GM18507 (cell line): ENCODE results near the gene LEMD3.
"Not testable (repeated sequence)": the region's sequence is repeated elsewhere in the genome, so short reads cannot be mapped to it uniquely, and the experiment has no call there.

Source experiments
- DNase-seq: peaks from one replicate; pipeline ENCODE4 v3.0.0; 2011; ENCODE audit warnings: low read depth; ENCODE audit not compliant: insufficient read length; ENCODE audit errors: extremely low spot score
- FAIRE-seq: peaks from 2 replicates; lab custom pipeline; 2011; peaks lifted over from hg19 to GRCh38; lab: Jason Lieb, UNC

The LEMD3 gene

GRCh38 chr12:65274602-65275272 is 105.4 kb downstream of the LEMD3 start:
- FAIRE-seq (no peak), DNase-seq (no peak)

- DNase-seq (no peak), FAIRE-seq (no peak)
Measured at GRCh38 chr12:65275627-65276026, 106.2 kb downstream of the LEMD3 start.

- FAIRE-seq: no peak
- DNase-seq: no peak
Measured at GRCh38 chr12:65276916-65277530, 107.6 kb downstream of the LEMD3 start.

GRCh38 chr12:65277994-65278575 is 108.7 kb downstream of the LEMD3 start:
- DNase-seq (no peak), FAIRE-seq (no peak)

GRCh38 chr12:65278576-65279368 is 109.4 kb downstream of the LEMD3 start, which contains the start of gene MSRB3:
Gene MSRB3 (plus strand): TSS chr12:65278683. CDS start chr12:65308580, 29,897 bp downstream.
- FAIRE-seq (no peak), DNase-seq (no peak)

- FAIRE-seq: no peak
- DNase-seq: no peak
Measured at GRCh38 chr12:65279369-65280112, 110.2 kb downstream of the LEMD3 start.

- DNase-seq: no peak
- no peak for FAIRE-seq
Measured at GRCh38 chr12:65280306-65280705, 110.9 kb downstream of the LEMD3 start.

- no peak for FAIRE-seq
- no peak for DNase-seq
Measured at GRCh38 chr12:65282840-65283239, 113.5 kb downstream of the LEMD3 start.

- not testable (repeated sequence) for FAIRE-seq
Measured at GRCh38 chr12:65285532-65285931, 116.1 kb downstream of the LEMD3 start.

GRCh38 chr12:65287426-65287825 is 118.0 kb downstream of the LEMD3 start:
- FAIRE-seq: no peak
- no peak for DNase-seq

More at GRCh38 chr12:65285532-65285931, 116.1 kb downstream of the LEMD3 start:
- not testable (repeated sequence) for DNase-seq

GRCh38 chr12:65292241-65292640 is 122.9 kb downstream of the LEMD3 start:
- DNase-seq (no peak), FAIRE-seq (no peak)

- FAIRE-seq: no peak
- no peak for DNase-seq
Measured at GRCh38 chr12:65293735-65294134, 124.4 kb downstream of the LEMD3 start.

- no peak for DNase-seq
- FAIRE-seq: no peak
Measured at GRCh38 chr12:65294641-65295262, 125.4 kb downstream of the LEMD3 start.

GRCh38 chr12:65296508-65297265 is 127.3 kb downstream of the LEMD3 start:
- DNase-seq (no peak), FAIRE-seq (no peak)
